GM12878 (cell line): ENCODE measurements around the gene SETBP1.

Source experiments
- FOXK2 ChIP-seq: fragments of 450-650 bp; IDR thresholded peaks from 2 replicates; pipeline ENCODE4 v1.6.1; 2017; ENCODE audit warnings: mild to moderate bottlenecking, moderate library complexity
- KDM1A ChIP-seq: fragments of 200-600 bp; sonication (generic); IDR thresholded peaks from 2 replicates; pipeline ENCODE4 v1.6.1; 2016; ENCODE audit warnings: borderline replicate concordance
- USF2 ChIP-seq: IDR thresholded peaks from 2 replicates; pipeline ENCODE4 v1.6.1; 2011; ENCODE audit warnings: low read depth, low read length, improper control_type of control experiment, borderline replicate concordance
- ZBTB33 ChIP-seq: fragments of 450-650 bp; IDR thresholded peaks from 2 replicates; pipeline ENCODE4 v1.6.1; 2017; ENCODE audit warnings: mild to moderate bottlenecking

GRCh38 chr18:45068400-45069094 is 387.9 kb downstream of the SETBP1 start:
- no peak for TF ChIP-seq USF2
- no peak for TF ChIP-seq KDM1A
- no peak for TF ChIP-seq ZBTB33
- no peak for TF ChIP-seq FOXK2
